ENCODE data around the gene RASGEF1C.

GRCh38 chr5:180160789-180161188 is 48.2 kb downstream of the RASGEF1C start:
- TF ChIP-seq CTCF (conservative IDR thresholded peaks at IDR 0.05; ENCODE audit: low read depth in 2 of 2) (no peak), JUNB (IDR thresholded peaks at IDR 0.05; ENCODE audit: unreplicated experiment) (no peak), EZH2 (IDR thresholded peaks at IDR 0.05; ENCODE audit: low read depth, unreplicated experiment) (no peak)

All from GM23338 (cell line).